Endothelial cell of umbilical vein (primary cell): Measurements from ENCODE around the gene CTBP2. TPM values are rescaled to one million over a fixed set of nuclear protein-coding genes. Genes with fewer than 3 reads are reported as not detected.

Source experiments
- BruUV-seq: library from RNA; stranded (reverse); fragments of 400-500 nt; replicated peaks from 2 replicates; lab custom pipeline; 2021; lab: Mats Ljungman, UMichigan
- CTCF ChIA-PET: fragments of 300-600, 350-600 bp; sonication (Branson Sonifier 250); formaldehyde crosslinking; loops from one replicate; lab custom pipeline; 2021; ENCODE audit warnings: antibody characterized with exemption, inconsistent platforms; lab: Charles Lee
- POLR2A ChIA-PET: fragments of 300-600, 350-600 bp; sonication (Branson Sonifier 250); formaldehyde crosslinking; loops from one replicate; lab custom pipeline; 2021; ENCODE audit warnings: antibody characterized with exemption, inconsistent platforms; lab: Charles Lee
- DNase-seq: peaks from one replicate; pipeline ENCODE4 v3.0.0-alpha.2; 2011; ENCODE audit warnings: low read depth, low spot score
- FAIRE-seq: peaks from 2 replicates; lab custom pipeline; 2011; peaks lifted over from hg19 to GRCh38; lab: Jason Lieb, UNC
- H2AFZ ChIP-seq: 2 replicates; pipeline ENCODE4 v1.6.0; 2012; ENCODE audit warnings: low read depth, low read length, control low read depth, inconsistent platforms
- H3K27ac ChIP-seq: 2 replicates; pipeline ENCODE4 v1.5.1; 2011; ENCODE audit warnings: low read depth, mild to moderate bottlenecking, control low read depth, low read length, moderate library complexity; ENCODE audit not compliant: insufficient read depth
- H3K27me3 ChIP-seq, 2 experiments: 2 replicates each; pipeline versions ENCODE4 v1.6.0 to v1.6.1; 2011; ENCODE audit warnings: low read length in 2 of 2, mixed read lengths in 1 of 2; ENCODE audit not compliant: control insufficient read depth in 2 of 2, insufficient read depth in 2 of 2
- H3K36me3 ChIP-seq, 2 experiments: 2 replicates in 1 of 2; 3 replicates in 1 of 2; pipeline ENCODE4 v1.5.1; 2011; ENCODE audit warnings: low read length in 2 of 2, mild to moderate bottlenecking in 1 of 2, moderate library complexity in 1 of 2; ENCODE audit not compliant: control insufficient read depth in 2 of 2, insufficient read depth in 2 of 2; ENCODE audit errors: extremely low read depth in 1 of 2
- H3K4me1 ChIP-seq: 3 replicates; pipeline ENCODE4 v1.5.1; 2011; ENCODE audit warnings: mild to moderate bottlenecking, low read length; ENCODE audit not compliant: control insufficient read depth, insufficient read depth; ENCODE audit errors: extremely low read depth
- H3K4me2 ChIP-seq: 2 replicates; pipeline ENCODE4 v1.6.1; 2011; ENCODE audit warnings: low read length, control low read depth, mixed read lengths; ENCODE audit not compliant: insufficient read depth
- H3K4me3 ChIP-seq, 3 experiments: fragments of 200-600 bp in 1 of 3; sonication (generic), shearing (Covaris generic) in 1 of 3; replicated peaks in 1 of 3; 2 replicates each; pipeline ENCODE4 v1.5.1; 2011 to 2016; ENCODE audit warnings: control low read depth in 3 of 3, low read length in 3 of 3, mild to moderate bottlenecking in 2 of 3, inconsistent platforms in 1 of 3, low read depth in 1 of 3, moderate library complexity in 1 of 3; ENCODE audit not compliant: insufficient read depth in 1 of 3
- H3K79me2 ChIP-seq: 2 replicates; pipeline ENCODE4 v1.6.0; 2012; ENCODE audit warnings: low read length, inconsistent platforms; ENCODE audit not compliant: control insufficient read depth, insufficient read depth
- H3K9ac ChIP-seq: replicated peaks from 2 replicates; pipeline ENCODE3; 2011; ENCODE audit warnings: low read length, control low read depth; ENCODE audit not compliant: insufficient read depth; ENCODE audit errors: extremely low read depth
- H3K9me1 ChIP-seq: replicated peaks from 3 replicates; pipeline ENCODE4 v1.6.0; 2011; ENCODE audit warnings: mild to moderate bottlenecking, low read length; ENCODE audit not compliant: control insufficient read depth, insufficient read depth; ENCODE audit errors: extremely low read depth
- H3K9me3 ChIP-seq: replicated peaks from 2 replicates; pipeline ENCODE4 v1.5.1; 2012; ENCODE audit warnings: low read length, inconsistent platforms; ENCODE audit not compliant: control insufficient read depth, insufficient read depth
- H4K20me1 ChIP-seq: replicated peaks from 2 replicates; pipeline ENCODE3; 2011; ENCODE audit warnings: mild to moderate bottlenecking, low read length; ENCODE audit not compliant: control insufficient read depth, insufficient read depth; ENCODE audit errors: extremely low read depth
- EZH2 ChIP-seq: IDR thresholded peaks from 2 replicates; pipeline ENCODE4 v1.6.1; 2012; ENCODE audit warnings: borderline replicate concordance, low read depth, mild to moderate bottlenecking, moderate library complexity, low read length, inconsistent platforms; ENCODE audit not compliant: severe bottlenecking
- FOS ChIP-seq: IDR thresholded peaks from 2 replicates; pipeline ENCODE4 v1.6.1; 2011; ENCODE audit warnings: mild to moderate bottlenecking, low read length, moderate library complexity, borderline replicate concordance; ENCODE audit not compliant: insufficient read depth
- GATA2 ChIP-seq: IDR thresholded peaks from 2 replicates; pipeline ENCODE4 v1.7.0; 2011; ENCODE audit warnings: low read depth, mild to moderate bottlenecking, moderate library complexity, mixed read lengths, low read length; ENCODE audit not compliant: insufficient read length, insufficient read depth
- JUN ChIP-seq: IDR thresholded peaks from 2 replicates; pipeline ENCODE4 v1.6.1; 2011; ENCODE audit warnings: borderline replicate concordance, low read depth; ENCODE audit not compliant: insufficient read length, insufficient read depth
- MYC ChIP-seq: IDR thresholded peaks from one replicate; pipeline ENCODE4 v1.6.1; 2011; ENCODE audit warnings: mild to moderate bottlenecking, low read depth, low read length
- POLR2A ChIP-seq: IDR thresholded peaks from 2 replicates; pipeline ENCODE4 v1.6.1; 2012; ENCODE audit warnings: low read depth, mild to moderate bottlenecking, control low read depth, low read length
- POLR2AphosphoS5 ChIP-seq: IDR thresholded peaks from 2 replicates; pipeline ENCODE4 v1.6.1; 2012; ENCODE audit warnings: low read depth, mild to moderate bottlenecking, control low read depth, low read length, moderate library complexity; ENCODE audit not compliant: insufficient read depth
- dilution Hi-C: fragments of 300-500 bp; cut with MboI; formaldehyde crosslinking; loops from one replicate; pipeline ENCODE4 v1.15.0; 2019; ENCODE audit warnings: low sequenced_read_pairs; ENCODE audit not compliant: extremely low pct_ligation_motif_present
- intact Hi-C: fragments of 100-400 bp; cut with micrococcal nuclease; formaldehyde crosslinking; loops from one replicate; pipeline ENCODE4 v1.10.0; 2022
- polyA plus RNA-seq, 4 experiments: library from polyadenylated mRNA; depleted of rRNA in 3 of 4; stranded (reverse) in 3 of 4; unstranded in 1 of 4; fragments of >200 nt; gene quantifications; 2 replicates each; pipeline versions ENCODE4 v1.2.1 to v1.2.3, GENCODE V29; 2011 to 2012; ENCODE audit warnings: missing spikeins in 1 of 4
- total RNA-seq: library from RNA; stranded (reverse); gene quantifications from 2 replicates; pipeline ENCODE4 v1.2.3, GENCODE V29; 2021
- TF ChIP-seq, protein P1 (sequence below): IDR thresholded peaks from 2 replicates; pipeline ENCODE4 v1.6.1; 2011; ENCODE audit not compliant: insufficient read depth, insufficient read length
- TF ChIP-seq, protein P2 (sequence below), 2 donors: IDR thresholded peaks; 1 replicate in 1 of 2; 2 replicates in 1 of 2; pipeline ENCODE4 v1.5.1; 2011; ENCODE audit warnings: low read length in 2 of 2, mild to moderate bottlenecking in 2 of 2, moderate library complexity in 2 of 2, control low read depth in 1 of 2, inconsistent platforms in 1 of 2, low read depth in 1 of 2; ENCODE audit not compliant: insufficient read depth in 1 of 2; ENCODE audit errors: extremely low read depth in 1 of 2

CTBP2 gene
- total and polyA plus RNA-seq, 2 donors (not counting 3 experiments of a cell fraction or from before 2014, with no cell fraction given): 118 to 128 TPM

DNA sequence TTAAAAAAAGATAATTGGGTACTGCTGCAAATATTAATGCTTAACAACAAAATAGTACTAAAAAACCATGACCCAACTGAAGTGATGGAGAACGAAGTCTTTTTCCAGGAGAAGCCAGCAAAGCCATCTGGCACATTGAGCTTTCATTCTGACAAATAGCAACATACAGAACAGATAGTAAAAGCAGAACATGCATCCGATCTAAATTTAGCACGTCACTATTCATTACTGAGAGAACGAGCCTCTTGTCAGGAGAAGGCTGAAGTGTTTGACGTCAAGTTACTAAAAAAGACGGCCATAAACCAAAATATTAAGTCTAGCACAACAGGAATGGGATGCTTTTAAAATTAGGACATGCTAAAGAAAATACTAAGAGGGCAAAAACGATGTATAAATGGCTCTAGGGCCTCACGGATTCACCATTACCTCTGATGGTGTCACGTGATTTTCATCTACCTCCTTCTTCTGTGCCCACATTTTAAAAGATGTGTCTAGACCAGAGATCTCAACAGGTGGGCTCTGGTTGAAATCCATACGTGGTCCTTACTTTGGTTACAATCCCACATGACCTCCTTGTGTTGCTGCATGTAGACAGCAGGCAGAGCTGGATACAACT, 52.3 kb downstream of the CTBP2 start:
- Histone ChIP-seq H3K79me2 (peaks cover 97% of the 10 kb centered on the region), H3K27ac (no peak overlapping the region), H3K27me3 (no peaks in the 10 kb centered on the region), H3K9me3 (no peaks in the 10 kb centered on the region), H3K36me3 (peaks cover 2 to 40% of the 10 kb centered on the region in 2 experiments), H4K20me1 (peaks cover 8% of the 10 kb centered on the region), H2AFZ (no peak overlapping the region), H3K9ac (no peak overlapping the region), H3K4me1 (no peaks in the 10 kb centered on the region), H3K4me3 (no peak overlapping the region), H3K4me2 (no peak overlapping the region), H3K9me1 (no peaks in the 10 kb centered on the region)
- ChIA-PET CTCF (no interaction called here), POLR2A (no interaction called here)
- intact Hi-C loops (no loop called here), dilution Hi-C loops (no loop called here)
- DNase-seq (no peak), FAIRE-seq (no peak)
- TF ChIP-seq GATA2: no peak
- no peak for TF ChIP-seq MYC
- TF ChIP-seq JUN: no peak
- no peak for TF ChIP-seq EZH2
- BruUV-seq: no TSS peak

DNA sequence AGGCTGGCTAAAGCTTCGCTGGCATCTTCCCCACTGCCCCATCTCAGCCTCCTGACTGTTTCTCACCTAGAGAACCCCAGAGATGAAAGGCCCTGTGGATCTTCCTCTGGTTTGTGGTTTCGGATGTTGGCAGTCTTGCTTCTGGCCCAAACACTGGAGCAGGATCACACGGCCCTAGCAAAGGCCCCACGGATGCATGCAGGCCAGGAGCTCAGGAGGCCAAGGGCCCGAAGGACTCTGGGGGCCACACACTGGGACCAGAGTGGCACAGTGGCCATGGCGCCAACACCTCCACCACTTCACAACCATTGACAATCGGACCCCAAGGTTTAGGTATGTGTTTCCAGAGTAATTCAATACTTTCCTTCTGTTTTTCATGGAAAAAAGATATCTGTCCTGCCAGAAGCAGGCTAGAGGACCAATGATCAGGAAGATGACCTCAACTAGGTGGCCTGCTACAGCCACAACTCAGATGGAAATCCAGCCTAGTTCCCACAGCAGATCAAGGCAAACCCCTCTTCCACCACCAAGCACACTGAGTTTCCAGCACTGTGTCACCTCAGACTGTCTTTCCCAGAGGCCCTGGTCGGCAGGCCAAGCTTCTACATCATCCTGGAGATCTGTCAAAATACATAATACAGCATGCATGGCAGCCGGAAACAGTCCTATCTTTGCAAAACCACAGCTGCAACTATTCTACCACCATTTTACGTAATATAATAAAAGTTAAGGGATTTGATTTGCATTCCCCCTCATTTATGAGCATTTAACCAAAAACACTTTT, 53.0 kb downstream of the CTBP2 start:
- dilution Hi-C loops: no loop called here
- Histone ChIP-seq H3K9ac (no peak overlapping the region), H3K27ac (no peak overlapping the region), H3K36me3 (peaks cover 2 to 43% of the 10 kb centered on the region in 2 experiments), H3K4me1 (peaks cover 1% of the 10 kb centered on the region), H3K79me2 (peaks cover 97% of the 10 kb centered on the region), H4K20me1 (peaks cover 8% of the 10 kb centered on the region), H3K27me3 (no peaks in the 10 kb centered on the region), H2AFZ (no peak overlapping the region), H3K4me3 (no peak overlapping the region), H3K9me1 (no peaks in the 10 kb centered on the region), H3K9me3 (no peaks in the 10 kb centered on the region), H3K4me2 (no peak overlapping the region)
- intact Hi-C loops: no loop called here
- no peak for DNase-seq
- POLR2A ChIA-PET: no interaction called here
- BruUV-seq: no TSS peak
- CTCF ChIA-PET: no interaction called here
- no peak for FAIRE-seq
- TF ChIP-seq, protein P1, sequence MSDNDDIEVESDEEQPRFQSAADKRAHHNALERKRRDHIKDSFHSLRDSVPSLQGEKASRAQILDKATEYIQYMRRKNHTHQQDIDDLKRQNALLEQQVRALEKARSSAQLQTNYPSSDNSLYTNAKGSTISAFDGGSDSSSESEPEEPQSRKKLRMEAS: no peak
- TF ChIP-seq, protein P2, sequence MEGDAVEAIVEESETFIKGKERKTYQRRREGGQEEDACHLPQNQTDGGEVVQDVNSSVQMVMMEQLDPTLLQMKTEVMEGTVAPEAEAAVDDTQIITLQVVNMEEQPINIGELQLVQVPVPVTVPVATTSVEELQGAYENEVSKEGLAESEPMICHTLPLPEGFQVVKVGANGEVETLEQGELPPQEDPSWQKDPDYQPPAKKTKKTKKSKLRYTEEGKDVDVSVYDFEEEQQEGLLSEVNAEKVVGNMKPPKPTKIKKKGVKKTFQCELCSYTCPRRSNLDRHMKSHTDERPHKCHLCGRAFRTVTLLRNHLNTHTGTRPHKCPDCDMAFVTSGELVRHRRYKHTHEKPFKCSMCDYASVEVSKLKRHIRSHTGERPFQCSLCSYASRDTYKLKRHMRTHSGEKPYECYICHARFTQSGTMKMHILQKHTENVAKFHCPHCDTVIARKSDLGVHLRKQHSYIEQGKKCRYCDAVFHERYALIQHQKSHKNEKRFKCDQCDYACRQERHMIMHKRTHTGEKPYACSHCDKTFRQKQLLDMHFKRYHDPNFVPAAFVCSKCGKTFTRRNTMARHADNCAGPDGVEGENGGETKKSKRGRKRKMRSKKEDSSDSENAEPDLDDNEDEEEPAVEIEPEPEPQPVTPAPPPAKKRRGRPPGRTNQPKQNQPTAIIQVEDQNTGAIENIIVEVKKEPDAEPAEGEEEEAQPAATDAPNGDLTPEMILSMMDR (IDR thresholded peaks at IDR 0.05; ENCODE audit: extremely low read depth in 1 of 2, insufficient read depth in 1 of 2, low read depth in 1 of 2, low read length in 2 of 2): no peak
- no peak for TF ChIP-seq EZH2
- TF ChIP-seq POLR2AphosphoS5: no peak
- no peak for TF ChIP-seq FOS
- no peak for TF ChIP-seq JUN
- TF ChIP-seq GATA2: no peak
- no peak for TF ChIP-seq MYC
- no peak for TF ChIP-seq POLR2A
